Vein endothelial cell (primary cell): Measurements from ENCODE around the gene SH2D6. TPM values are rescaled to one million over a fixed set of nuclear protein-coding genes. Genes with fewer than 3 reads are reported as not detected.

Source experiments
- small RNA-seq: library from RNA; depleted of rRNA; stranded (forward); fragments of <200 nt; gene quantifications from one replicate; pipeline ENCODE3, GENCODE V24; 2012
- total RNA-seq: library from RNA; depleted of rRNA; stranded (reverse); fragments of >200 nt; gene quantifications from 2 replicates; pipeline ENCODE4 v1.2.3, GENCODE V29; 2012

Gene SH2D6
- total RNA-seq, result not detected in 2 replicates

DNA sequence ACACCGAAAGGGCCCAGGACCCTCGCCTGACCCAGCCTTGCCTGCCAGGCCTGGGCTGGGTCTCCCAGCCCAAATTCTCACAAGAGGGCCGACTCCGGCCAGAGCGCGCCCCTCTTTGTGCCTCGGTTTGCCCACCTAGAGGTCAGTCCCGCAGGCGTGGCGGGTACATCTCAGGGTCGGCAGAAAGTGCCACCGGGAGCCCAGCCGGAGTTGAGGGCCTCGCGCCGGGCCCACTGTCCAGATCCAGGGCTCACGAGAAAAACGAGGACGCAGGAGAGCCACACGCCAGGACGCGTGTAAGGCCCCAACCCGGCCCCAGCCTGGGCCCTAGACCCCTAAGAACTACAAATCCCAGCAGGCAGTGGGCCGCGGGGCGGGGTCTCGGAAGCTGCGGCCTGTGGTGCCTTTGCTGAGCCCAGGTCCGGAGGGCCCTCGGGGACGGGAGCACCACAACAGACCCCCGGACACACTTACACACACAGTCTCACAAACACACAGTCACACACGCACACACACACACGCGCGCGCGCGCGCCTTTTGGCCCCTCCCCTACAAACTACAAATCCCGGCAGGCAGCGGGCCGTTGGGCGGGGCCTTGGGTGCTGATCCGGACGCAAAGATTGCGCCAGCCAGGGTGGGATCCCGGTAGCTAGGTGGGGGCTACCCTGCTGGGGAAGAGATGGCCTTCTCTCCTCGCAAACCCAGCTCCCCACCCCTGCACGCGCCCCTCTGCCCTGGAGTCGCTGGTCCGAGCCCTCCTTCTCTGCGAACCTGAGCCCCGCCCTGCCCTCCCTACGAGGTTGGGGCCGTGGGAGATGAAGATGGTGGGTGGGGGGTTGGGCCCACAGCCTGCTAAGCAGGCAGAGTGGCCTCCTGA is at the start of gene SH2D6:
TSS of gene SH2D6 (plus strand) at position 583 of the 877 bp plus-strand sequence. CDS start 10,752 bp downstream, outside the sequence.

GRCh38 chr2:85409845-85410583 is 8.5 kb upstream of the SH2D6 start, which contains the start of gene CAPG:
CAPG (minus strand) TSS chr2:85410366; CDS start chr2:85402145, 8,221 bp downstream.

Small RNAs within 50 kb of the gene (small RNA-seq; reads per million reads assigned to genes)
- gene AC062037.2, result not detected
- gene RF00019, result not detected
- gene RN7SL251P, result not detected

Other genes with a start within 250 kb of the SH2D6 start
- gene TGOLN2, start 90.7 kb upstream of the SH2D6 start, total RNA-seq, result 149 and 163 TPM in 2 replicates
- gene RETSAT, start 64.2 kb upstream of the SH2D6 start, total RNA-seq, result 49.2 and 67.9 TPM in 2 replicates
- 14.2 and 18.6 TPM in 2 replicates for gene ELMOD3, start 63.9 kb upstream of the SH2D6 start, total RNA-seq
- gene CAPG, start 8.3 kb upstream of the SH2D6 start, total RNA-seq, result 33.6 and 40.4 TPM in 2 replicates
- 93.4 and 101 TPM in 2 replicates for gene MAT2A, start 120.5 kb downstream of the SH2D6 start, total RNA-seq
- 40.2 and 43.5 TPM in 2 replicates for gene GGCX, start 142.8 kb downstream of the SH2D6 start, total RNA-seq
- gene VAMP8, start 158.9 kb downstream of the SH2D6 start, total RNA-seq, result 14.0 and 27.4 TPM in 2 replicates
- 40.1 and 44.1 TPM in 2 replicates for gene VAMP5, start 165.7 kb downstream of the SH2D6 start, total RNA-seq
- 193 and 231 TPM in 2 replicates for gene RNF181, start 177.0 kb downstream of the SH2D6 start, total RNA-seq
- 11.8 and 14.0 TPM in 2 replicates for gene TMEM150A, start 184.0 kb downstream of the SH2D6 start, total RNA-seq
- gene C2orf68, start 193.4 kb downstream of the SH2D6 start, total RNA-seq, result 18.0 and 19.4 TPM in 2 replicates
- gene USP39, start 197.5 kb downstream of the SH2D6 start, total RNA-seq, result 48.0 and 50.2 TPM in 2 replicates
- gene SFTPB, start 249.5 kb downstream of the SH2D6 start, total RNA-seq, result not detected in 2 replicates